ENCODE data around the gene EIPR1. TPM values are rescaled to one million over a fixed set of nuclear protein-coding genes. Genes with fewer than 3 reads are reported as not detected.
A peak's percentile ranks its signal among the peaks of the same experiment; 100 is the strongest.

EIPR1 gene
- total and polyA plus RNA-seq, 5 donors from 2014 or later = 26.6 to 44.8 (median 33.7) TPM

DNA sequence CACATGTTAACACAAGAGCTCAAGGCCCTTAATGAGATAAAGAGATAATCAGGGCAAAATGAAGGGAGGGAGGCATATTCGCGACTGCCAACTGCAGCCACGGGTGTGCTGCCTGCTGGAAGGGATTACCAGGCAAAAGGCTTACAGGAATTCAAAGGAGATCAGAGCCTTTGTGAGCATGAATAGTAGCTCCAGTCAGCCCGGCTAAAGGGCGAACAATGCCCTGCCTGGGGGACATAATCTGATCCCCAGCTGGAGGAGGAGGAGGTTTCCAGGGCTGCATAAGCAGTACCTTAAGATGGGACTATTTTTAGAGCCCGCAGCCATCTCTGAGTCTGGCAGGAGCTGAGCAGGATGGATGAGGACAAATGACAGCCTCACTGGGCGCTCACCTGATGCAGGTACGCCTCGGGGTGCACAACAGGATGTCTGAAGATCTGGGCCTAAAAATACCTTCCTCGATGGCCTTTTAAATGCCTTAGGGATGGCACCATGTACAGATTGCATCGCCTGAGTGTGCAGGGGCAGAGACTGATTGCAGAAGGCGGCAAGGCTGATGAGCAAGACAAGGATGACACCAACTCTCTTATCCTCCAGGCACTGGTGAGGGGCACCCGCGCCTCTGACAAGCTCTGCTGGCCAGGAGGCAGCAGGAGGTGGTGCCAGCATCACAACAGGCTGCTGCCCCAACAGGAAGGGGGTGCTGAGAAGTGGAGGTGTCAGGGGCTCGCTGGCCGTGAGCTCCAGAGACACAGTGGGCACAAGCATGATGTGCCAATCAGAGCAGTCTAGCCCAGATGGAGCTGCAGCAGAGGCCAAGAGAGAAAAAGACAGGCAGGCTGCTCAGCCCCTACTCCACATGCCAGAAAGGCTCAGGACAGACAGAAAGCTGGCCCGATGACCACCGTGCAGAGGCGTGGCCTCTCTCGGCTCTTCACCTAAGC lies 111.4 kb downstream of the EIPR1 start:
- H3K27ac ChIP-seq (ENCODE audit: insufficient read depth, low read length, poor library complexity, severe bottlenecking) = no peak overlapping the region
- H3K27me3 Mint-ChIP-seq = no peaks in the 10 kb centered on the region
- H3K4me3 ChIP-seq (ENCODE audit: low read depth, low read length) = no peak overlapping the region
- H3K27ac Mint-ChIP-seq = peak overlapping the region in 1 of 3 donors; percentile 59
- ATAC-seq (ENCODE audit: low read depth in 2 of 2) (no peak), DNase-seq (no peak)
- no peaks in the 10 kb centered on the region for H3K27me3 ChIP-seq (ENCODE audit: control insufficient read depth, insufficient read depth, low read length)
- H3K9me3 Mint-ChIP-seq = no peaks in the 10 kb centered on the region
- H3K36me3 Mint-ChIP-seq = peaks cover 26% of the 10 kb centered on the region
- H3K36me3 ChIP-seq (ENCODE audit: control insufficient read depth, insufficient read depth, low read length) = peaks cover 3% of the 10 kb centered on the region
- no peaks in the 10 kb centered on the region for H3K9me3 ChIP-seq (ENCODE audit: control insufficient read depth in 2 of 2, low read length in 2 of 2)
- H3K4me3 Mint-ChIP-seq = no peak overlapping the region
- H3K4me1 ChIP-seq (ENCODE audit: control insufficient read depth, insufficient read depth, low read length, poor library complexity, severe bottlenecking) = no peaks in the 10 kb centered on the region
- peaks cover 0 to 4% (median 2%) of the 10 kb centered on the region in 4 donors for H3K4me1 Mint-ChIP-seq

DNA sequence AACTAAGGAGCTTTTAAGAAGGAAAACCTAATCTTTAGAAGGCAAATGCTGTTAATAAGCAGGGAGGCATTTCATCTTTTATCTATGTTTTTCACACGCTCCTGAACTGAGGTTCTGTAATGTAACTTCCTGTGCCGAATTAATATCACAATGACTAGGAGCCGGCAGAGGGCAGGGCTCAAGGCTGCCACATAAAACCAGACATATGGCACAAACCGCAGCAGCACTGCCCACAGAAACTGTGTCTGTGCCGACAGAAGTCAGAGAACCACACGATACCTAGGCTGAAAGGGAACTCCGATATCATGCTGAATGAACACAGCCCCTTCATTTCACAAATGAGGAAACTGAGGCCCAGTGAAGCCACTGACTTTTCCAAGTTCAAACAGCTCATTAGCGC lies 112.1 kb downstream of the EIPR1 start:
- H3K4me3 ChIP-seq (ENCODE audit: low read depth, low read length) = no peak overlapping the region
- ATAC-seq (ENCODE audit: low read depth in 2 of 2) (no peak), DNase-seq (no peak)
- no peaks in the 10 kb centered on the region for H3K4me1 ChIP-seq (ENCODE audit: control insufficient read depth, insufficient read depth, low read length, poor library complexity, severe bottlenecking)
- no peak overlapping the region for H3K27ac ChIP-seq (ENCODE audit: insufficient read depth, low read length, poor library complexity, severe bottlenecking)
- Mint-ChIP-seq H3K27me3 (no peaks in the 10 kb centered on the region), H3K9me3 (no peaks in the 10 kb centered on the region), H3K27ac (peak overlapping the region in 1 of 3 donors; percentile 81), H3K4me1 (peaks cover 0 to 5% (median 2%) of the 10 kb centered on the region in 4 donors), H3K36me3 (peaks cover 34% of the 10 kb centered on the region), H3K4me3 (no peak overlapping the region)
- H3K36me3 ChIP-seq (ENCODE audit: control insufficient read depth, insufficient read depth, low read length) = peaks cover 3% of the 10 kb centered on the region
- H3K27me3 ChIP-seq (ENCODE audit: control insufficient read depth, insufficient read depth, low read length) = no peaks in the 10 kb centered on the region
- H3K9me3 ChIP-seq (ENCODE audit: control insufficient read depth in 2 of 2, low read length in 2 of 2) = no peaks in the 10 kb centered on the region

DNA sequence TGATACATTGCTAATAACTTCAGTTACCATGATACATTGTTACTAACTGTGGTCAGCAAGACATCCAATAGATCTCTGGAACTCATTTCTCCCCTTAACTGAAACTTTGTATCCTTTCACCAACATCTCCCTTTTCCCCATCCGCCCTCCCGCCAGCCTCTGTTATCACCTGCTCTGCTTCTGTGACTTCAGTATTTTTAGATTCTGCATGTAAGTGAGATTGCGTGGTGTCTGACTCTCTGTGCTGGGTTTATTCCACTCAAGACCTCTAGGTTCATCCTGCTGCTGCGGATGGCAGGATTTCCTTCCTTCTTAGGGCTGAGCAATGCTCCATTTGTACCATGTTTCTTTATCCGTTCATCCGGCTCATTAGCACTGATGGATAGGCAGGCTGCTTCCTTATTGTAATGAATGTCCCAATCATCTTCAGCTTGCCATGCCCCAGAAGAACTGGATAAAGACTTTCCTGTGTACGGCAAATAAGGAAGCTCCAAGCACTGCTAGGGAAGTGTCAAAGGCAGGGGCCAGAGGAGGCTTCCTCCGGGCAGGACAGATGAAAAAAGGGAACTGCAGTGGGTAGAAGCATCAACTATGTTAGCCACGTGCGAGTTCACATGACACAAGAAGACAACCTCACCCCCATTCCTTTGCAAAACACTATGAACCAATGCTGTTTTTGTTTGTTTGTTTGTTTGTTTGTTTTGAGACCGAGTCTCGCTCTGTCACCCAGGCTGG lies 113.4 kb downstream of the EIPR1 start:
- ATAC-seq (ENCODE audit: low read depth in 2 of 2) (no peak), DNase-seq (no peak)
- H3K27ac ChIP-seq (ENCODE audit: insufficient read depth, low read length, poor library complexity, severe bottlenecking) = no peak overlapping the region
- H3K4me3 ChIP-seq (ENCODE audit: low read depth, low read length) = no peak overlapping the region
- H3K27ac Mint-ChIP-seq = peak overlapping the region in 1 of 3 donors; percentile 47
- H3K4me1 ChIP-seq (ENCODE audit: control insufficient read depth, insufficient read depth, low read length, poor library complexity, severe bottlenecking) = no peaks in the 10 kb centered on the region
- peaks cover 0 to 13% (median 2%) of the 10 kb centered on the region in 4 donors for H3K4me1 Mint-ChIP-seq
- H3K9me3 ChIP-seq (ENCODE audit: control insufficient read depth in 2 of 2, low read length in 2 of 2) = no peaks in the 10 kb centered on the region
- H3K4me3 Mint-ChIP-seq = no peak overlapping the region
- no peaks in the 10 kb centered on the region for H3K27me3 Mint-ChIP-seq
- no peaks in the 10 kb centered on the region for H3K9me3 Mint-ChIP-seq
- peaks cover 34% of the 10 kb centered on the region for H3K36me3 Mint-ChIP-seq
- H3K27me3 ChIP-seq (ENCODE audit: control insufficient read depth, insufficient read depth, low read length) = no peaks in the 10 kb centered on the region
- peaks cover 3% of the 10 kb centered on the region for H3K36me3 ChIP-seq (ENCODE audit: control insufficient read depth, insufficient read depth, low read length)

DNA sequence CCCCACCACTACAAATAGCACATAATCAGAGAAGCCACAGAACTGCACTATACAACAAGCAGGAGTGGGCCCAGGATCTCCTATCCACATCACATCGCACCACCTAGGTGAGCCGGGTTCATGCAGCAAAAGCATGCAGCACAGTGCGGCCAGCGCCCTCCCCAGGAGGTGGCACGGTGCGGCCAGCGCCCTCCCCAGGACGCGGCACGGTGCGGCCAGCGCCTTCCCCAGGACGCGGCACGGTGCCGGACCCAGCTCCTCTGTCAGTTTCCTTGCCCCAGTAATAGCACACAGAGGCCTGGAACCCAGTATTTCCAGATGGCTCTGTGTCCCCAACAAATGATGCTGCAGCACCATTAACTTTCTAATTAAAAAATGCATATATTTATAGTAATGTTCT lies 114.1 kb downstream of the EIPR1 start:
- H3K9me3 Mint-ChIP-seq = no peaks in the 10 kb centered on the region
- H3K4me1 Mint-ChIP-seq = peaks cover 0 to 13% (median 2%) of the 10 kb centered on the region in 4 donors

DNA sequence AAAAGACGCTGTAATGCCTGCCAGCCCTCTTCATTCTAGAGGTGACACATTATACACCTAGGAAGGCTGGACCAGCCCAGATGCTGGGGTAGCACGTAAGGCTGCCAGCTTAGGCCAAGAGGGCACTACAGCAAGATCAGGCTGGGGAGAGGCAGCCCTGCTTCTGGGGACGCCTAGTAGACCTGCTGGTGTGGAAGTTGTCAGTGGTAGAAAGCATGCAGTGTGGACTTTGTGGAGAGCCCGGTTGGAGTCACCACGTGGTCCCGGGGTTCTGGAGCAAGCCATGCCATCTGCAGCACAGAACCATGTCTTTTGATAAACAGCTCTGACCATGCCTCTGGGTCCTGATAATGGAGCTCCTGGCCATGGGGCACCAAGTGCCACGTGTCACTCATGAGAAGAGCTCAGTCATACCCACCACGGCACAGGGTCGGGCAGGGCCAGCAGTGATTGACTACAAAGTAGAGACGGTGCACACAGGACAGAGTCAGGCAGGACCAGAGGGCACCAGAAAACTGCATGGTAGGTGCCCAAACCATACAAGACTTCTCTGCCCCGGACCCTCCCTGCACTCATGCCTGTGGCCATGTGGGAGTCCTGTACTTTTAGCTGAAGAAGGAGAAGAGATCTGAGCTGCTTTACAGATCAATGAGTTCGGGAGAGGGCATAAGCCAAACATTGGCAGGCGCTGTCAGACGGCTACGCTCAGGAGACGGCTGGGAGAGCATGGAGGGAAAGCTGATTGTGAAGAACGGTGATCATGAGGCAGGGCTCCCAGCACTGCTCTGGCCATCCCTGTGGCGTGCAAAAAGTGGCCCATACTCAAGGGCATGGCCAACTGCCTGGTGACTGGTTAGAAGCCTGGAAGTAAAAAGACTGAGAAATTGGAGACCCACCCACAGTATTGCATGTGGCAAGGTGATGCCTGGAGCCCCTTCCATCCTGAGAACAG lies 114.9 kb downstream of the EIPR1 start:
- Mint-ChIP-seq H3K27me3 (no peaks in the 10 kb centered on the region), H3K4me3 (no peak overlapping the region), H3K4me1 (peaks cover 0 to 13% (median 2%) of the 10 kb centered on the region in 4 donors), H3K9me3 (no peaks in the 10 kb centered on the region), H3K27ac (peak overlapping the region in 1 of 3 donors; percentile 29), H3K36me3 (peaks cover 36% of the 10 kb centered on the region)
- no peaks in the 10 kb centered on the region for H3K27me3 ChIP-seq (ENCODE audit: control insufficient read depth, insufficient read depth, low read length)
- no peak for ATAC-seq (ENCODE audit: low read depth in 2 of 2)
- peaks cover 5% of the 10 kb centered on the region for H3K36me3 ChIP-seq (ENCODE audit: control insufficient read depth, insufficient read depth, low read length)
- H3K4me1 ChIP-seq (ENCODE audit: control insufficient read depth, insufficient read depth, low read length, poor library complexity, severe bottlenecking) = no peaks in the 10 kb centered on the region
- no peak overlapping the region for H3K27ac ChIP-seq (ENCODE audit: insufficient read depth, low read length, poor library complexity, severe bottlenecking)
- H3K9me3 ChIP-seq (ENCODE audit: control insufficient read depth in 2 of 2, low read length in 2 of 2) = no peaks in the 10 kb centered on the region
- DNase-seq = no peak
- no peak overlapping the region for H3K4me3 ChIP-seq (ENCODE audit: low read depth, low read length)

More for the DNA sequence above, 114.1 kb downstream of the EIPR1 start:
- peaks cover 3% of the 10 kb centered on the region for H3K36me3 ChIP-seq (ENCODE audit: control insufficient read depth, insufficient read depth, low read length)
- DNase-seq = no peak
- ATAC-seq (ENCODE audit: low read depth in 2 of 2) = no peak
- Mint-ChIP-seq H3K36me3 (peaks cover 34% of the 10 kb centered on the region), H3K27me3 (no peaks in the 10 kb centered on the region), H3K27ac (no peak overlapping the region), H3K4me3 (no peak overlapping the region)
- no peaks in the 10 kb centered on the region for H3K27me3 ChIP-seq (ENCODE audit: control insufficient read depth, insufficient read depth, low read length)
- H3K4me1 ChIP-seq (ENCODE audit: control insufficient read depth, insufficient read depth, low read length, poor library complexity, severe bottlenecking) = no peaks in the 10 kb centered on the region
- no peak overlapping the region for H3K4me3 ChIP-seq (ENCODE audit: low read depth, low read length)
- no peak overlapping the region for H3K27ac ChIP-seq (ENCODE audit: insufficient read depth, low read length, poor library complexity, severe bottlenecking)
- H3K9me3 ChIP-seq (ENCODE audit: control insufficient read depth in 2 of 2, low read length in 2 of 2) = no peaks in the 10 kb centered on the region

DNA sequence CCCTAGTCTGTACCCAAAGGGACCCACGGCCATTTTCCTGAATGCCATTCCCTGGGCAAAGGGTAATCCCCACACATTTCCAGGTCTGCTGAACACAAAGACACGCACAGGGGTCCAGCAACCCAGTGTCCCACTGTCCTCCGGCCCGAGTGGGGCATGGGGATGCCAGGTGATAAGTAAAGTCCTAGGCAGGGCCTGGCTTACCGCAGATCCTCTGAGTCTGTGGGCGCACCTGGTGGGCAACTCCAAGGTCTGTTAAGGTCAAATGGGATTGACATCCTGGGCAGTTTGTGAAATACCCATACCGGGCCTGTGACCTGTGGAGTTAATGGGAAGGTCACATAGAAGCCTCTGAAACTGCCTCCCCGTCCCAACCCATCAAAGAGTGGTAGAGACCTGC lies 116.1 kb downstream of the EIPR1 start:
- Histone ChIP-seq H3K4me1 (ENCODE audit: control insufficient read depth, insufficient read depth, low read length, poor library complexity, severe bottlenecking) (no peaks in the 10 kb centered on the region), H3K4me3 (ENCODE audit: low read depth, low read length) (no peak overlapping the region), H3K27ac (ENCODE audit: insufficient read depth, low read length, poor library complexity, severe bottlenecking) (no peak overlapping the region), H3K9me3 (ENCODE audit: control insufficient read depth in 2 of 2, low read length in 2 of 2) (no peaks in the 10 kb centered on the region), H3K36me3 (ENCODE audit: control insufficient read depth, insufficient read depth, low read length) (peaks cover 14% of the 10 kb centered on the region), H3K27me3 (ENCODE audit: control insufficient read depth, insufficient read depth, low read length) (no peaks in the 10 kb centered on the region)
- Mint-ChIP-seq H3K36me3 (peaks cover 38% of the 10 kb centered on the region), H3K27me3 (no peaks in the 10 kb centered on the region), H3K4me3 (no peak overlapping the region), H3K4me1 (peaks cover 0 to 13% (median 2%) of the 10 kb centered on the region in 4 donors), H3K9me3 (no peaks in the 10 kb centered on the region), H3K27ac (no peak overlapping the region)
- ATAC-seq (ENCODE audit: low read depth in 2 of 2) = no peak
- no peak for DNase-seq

DNA sequence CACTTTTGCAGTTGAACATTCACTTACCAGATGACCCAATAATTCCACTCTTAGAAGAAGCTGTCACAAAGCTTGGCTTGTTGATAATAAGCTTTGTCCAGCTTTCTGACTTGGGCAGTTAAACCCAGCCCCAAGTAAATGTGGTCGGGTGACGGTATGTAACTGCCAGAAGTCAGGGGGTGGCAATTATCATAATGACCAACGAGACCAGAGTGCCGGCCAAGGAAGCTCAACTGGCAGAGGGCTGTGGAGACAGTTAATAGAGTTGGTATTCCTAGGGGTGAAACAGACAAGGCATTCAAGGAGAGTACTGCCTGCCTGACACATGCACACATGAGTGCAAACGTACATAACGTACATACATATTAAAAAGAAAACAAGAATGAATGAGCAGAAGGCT lies 116.7 kb downstream of the EIPR1 start:
- Histone ChIP-seq H3K4me3 (ENCODE audit: low read depth, low read length) (no peak overlapping the region), H3K4me1 (ENCODE audit: control insufficient read depth, insufficient read depth, low read length, poor library complexity, severe bottlenecking) (no peaks in the 10 kb centered on the region), H3K27me3 (ENCODE audit: control insufficient read depth, insufficient read depth, low read length) (no peaks in the 10 kb centered on the region), H3K9me3 (ENCODE audit: control insufficient read depth in 2 of 2, low read length in 2 of 2) (no peaks in the 10 kb centered on the region), H3K27ac (ENCODE audit: insufficient read depth, low read length, poor library complexity, severe bottlenecking) (no peak overlapping the region), H3K36me3 (ENCODE audit: control insufficient read depth, insufficient read depth, low read length) (peaks cover 18% of the 10 kb centered on the region)
- DNase-seq (no peak), ATAC-seq (ENCODE audit: low read depth in 2 of 2) (no peak)
- Mint-ChIP-seq H3K36me3 (peaks cover 38% of the 10 kb centered on the region), H3K4me1 (peaks cover 0 to 13% (median 2%) of the 10 kb centered on the region in 4 donors), H3K27me3 (no peaks in the 10 kb centered on the region), H3K4me3 (no peak overlapping the region), H3K9me3 (no peaks in the 10 kb centered on the region), H3K27ac (peak overlapping the region in 1 of 3 donors; percentile 7)

Measured in CD4-positive, CD25-positive, alpha-beta regulatory T cell (primary cell).